Neutrophil (primary cell): ENCODE results near the gene ZNF804B.
"Not testable (repeated sequence)": the region's sequence is repeated elsewhere in the genome, so short reads cannot be mapped to it uniquely, and the experiment has no call there.

Experiments used
- H3K27ac ChIP-seq: fragments of 200-600 bp; sonication (generic); 2 replicates; pipeline ENCODE4 v1.5.1; 2016; ENCODE audit warnings: mild to moderate bottlenecking, moderate library complexity
- H3K27me3 ChIP-seq: fragments of 200-600 bp; sonication (generic); 2 replicates; pipeline ENCODE4 v1.6.0; 2016; ENCODE audit warnings: mild to moderate bottlenecking
- H3K36me3 ChIP-seq: fragments of 200-600 bp; sonication (generic); 2 replicates; pipeline ENCODE4 v1.5.1; 2017
- H3K4me1 ChIP-seq, 2 experiments: fragments of 200-600 bp in 1 of 2; sonication (generic) in 1 of 2; 1 replicate in 1 of 2; 2 replicates in 1 of 2; pipeline versions ENCODE4 v1.5.1 to v1.6.1; 2013 to 2016; ENCODE audit warnings: low read depth in 1 of 2, low read length in 1 of 2, mild to moderate bottlenecking in 1 of 2, moderate library complexity in 1 of 2; ENCODE audit not compliant: control insufficient read depth in 1 of 2, insufficient read depth in 1 of 2
- H3K4me3 ChIP-seq, 2 experiments: fragments of 200-600 bp in 1 of 2; sonication (generic) in 1 of 2; 1 replicate in 1 of 2; 2 replicates in 1 of 2; pipeline ENCODE4 v1.5.1; 2013 to 2016; ENCODE audit warnings: low read depth in 1 of 2, low read length in 1 of 2, mild to moderate bottlenecking in 1 of 2, moderate library complexity in 1 of 2
- H3K9me3 ChIP-seq: fragments of 200-600 bp; sonication (generic); 2 replicates; pipeline ENCODE4 v1.5.1; 2016
- TF ChIP-seq, protein P1 (sequence below): fragments of 200-600 bp; sonication (generic); IDR thresholded peaks from 2 replicates; pipeline ENCODE4 v1.5.1; 2016; ENCODE audit warnings: antibody characterized with exemption

ZNF804B gene

GRCh38 chr7:89183712-89184111 is 424.2 kb downstream of the ZNF804B start:
- H3K4me3 ChIP-seq, result no peak overlapping the region
- TF ChIP-seq, protein P1, sequence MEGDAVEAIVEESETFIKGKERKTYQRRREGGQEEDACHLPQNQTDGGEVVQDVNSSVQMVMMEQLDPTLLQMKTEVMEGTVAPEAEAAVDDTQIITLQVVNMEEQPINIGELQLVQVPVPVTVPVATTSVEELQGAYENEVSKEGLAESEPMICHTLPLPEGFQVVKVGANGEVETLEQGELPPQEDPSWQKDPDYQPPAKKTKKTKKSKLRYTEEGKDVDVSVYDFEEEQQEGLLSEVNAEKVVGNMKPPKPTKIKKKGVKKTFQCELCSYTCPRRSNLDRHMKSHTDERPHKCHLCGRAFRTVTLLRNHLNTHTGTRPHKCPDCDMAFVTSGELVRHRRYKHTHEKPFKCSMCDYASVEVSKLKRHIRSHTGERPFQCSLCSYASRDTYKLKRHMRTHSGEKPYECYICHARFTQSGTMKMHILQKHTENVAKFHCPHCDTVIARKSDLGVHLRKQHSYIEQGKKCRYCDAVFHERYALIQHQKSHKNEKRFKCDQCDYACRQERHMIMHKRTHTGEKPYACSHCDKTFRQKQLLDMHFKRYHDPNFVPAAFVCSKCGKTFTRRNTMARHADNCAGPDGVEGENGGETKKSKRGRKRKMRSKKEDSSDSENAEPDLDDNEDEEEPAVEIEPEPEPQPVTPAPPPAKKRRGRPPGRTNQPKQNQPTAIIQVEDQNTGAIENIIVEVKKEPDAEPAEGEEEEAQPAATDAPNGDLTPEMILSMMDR, result no peak

GRCh38 chr7:89200758-89201157 is 441.3 kb downstream of the ZNF804B start:
- Histone ChIP-seq H3K27ac (no peak overlapping the region), H3K27me3 (no peaks in the 10 kb centered on the region), H3K4me3 (no peak overlapping the region), H3K36me3 (no peaks in the 10 kb centered on the region), H3K9me3 (no peaks in the 10 kb centered on the region), H3K4me1 (no peaks in the 10 kb centered on the region)
- TF ChIP-seq, protein P1, result no peak

More at GRCh38 chr7:89183712-89184111, 424.2 kb downstream of the ZNF804B start:
- H3K9me3 ChIP-seq, result no peaks in the 10 kb centered on the region
- H3K4me1 ChIP-seq, result no peaks in the 10 kb centered on the region
- H3K27me3 ChIP-seq, result no peaks in the 10 kb centered on the region
- no peak overlapping the region for H3K27ac ChIP-seq
- H3K36me3 ChIP-seq, result no peaks in the 10 kb centered on the region

- H3K9me3 ChIP-seq, result no peaks in the 10 kb centered on the region
- H3K36me3 ChIP-seq, result no peaks in the 10 kb centered on the region
- H3K27ac ChIP-seq, result no peak overlapping the region
- H3K27me3 ChIP-seq, result no peaks in the 10 kb centered on the region
- TF ChIP-seq, protein P1, result no peak
- H3K4me3 ChIP-seq, result no peak overlapping the region
- H3K4me1 ChIP-seq, result no peaks in the 10 kb centered on the region
Measured at GRCh38 chr7:89223900-89224395, 464.4 kb downstream of the ZNF804B start.

DNA sequence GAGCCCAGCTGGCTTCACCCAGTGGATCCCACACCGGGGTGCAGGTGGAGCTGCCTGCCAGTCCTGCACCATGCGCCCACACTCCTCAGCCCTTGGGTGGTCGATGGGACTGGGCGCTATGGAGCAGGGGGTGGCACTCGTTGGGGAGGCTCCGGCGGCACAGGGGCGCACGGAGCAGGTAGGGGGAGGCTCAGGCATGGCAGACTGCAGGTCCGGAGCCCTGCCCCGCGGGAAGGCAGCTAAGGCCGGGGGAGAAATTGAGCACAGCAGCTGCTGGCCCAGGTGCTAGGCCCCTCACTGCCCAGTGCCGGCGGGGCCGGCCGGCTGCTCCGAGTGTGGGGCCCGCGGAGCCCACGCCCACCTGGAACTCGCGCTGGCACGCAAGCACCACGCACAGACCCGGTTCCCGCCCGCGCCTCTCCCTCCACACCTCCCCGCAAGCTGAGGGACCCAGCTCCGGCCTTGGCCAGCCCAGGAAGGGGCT is 469.2 kb downstream of the ZNF804B start:
- not testable (repeated sequence) for H3K4me1 ChIP-seq, H3K27me3 ChIP-seq, H3K36me3 ChIP-seq, H3K9me3 ChIP-seq, H3K4me3 ChIP-seq, H3K27ac ChIP-seq

- Histone ChIP-seq H3K4me1 (no peaks in the 10 kb centered on the region), H3K9me3 (no peaks in the 10 kb centered on the region), H3K27me3 (no peaks in the 10 kb centered on the region), H3K36me3 (no peaks in the 10 kb centered on the region), H3K4me3 (no peak overlapping the region), H3K27ac (no peak overlapping the region)
- TF ChIP-seq, protein P1, result no peak
Measured at GRCh38 chr7:89238156-89238555, 478.7 kb downstream of the ZNF804B start.

DNA sequence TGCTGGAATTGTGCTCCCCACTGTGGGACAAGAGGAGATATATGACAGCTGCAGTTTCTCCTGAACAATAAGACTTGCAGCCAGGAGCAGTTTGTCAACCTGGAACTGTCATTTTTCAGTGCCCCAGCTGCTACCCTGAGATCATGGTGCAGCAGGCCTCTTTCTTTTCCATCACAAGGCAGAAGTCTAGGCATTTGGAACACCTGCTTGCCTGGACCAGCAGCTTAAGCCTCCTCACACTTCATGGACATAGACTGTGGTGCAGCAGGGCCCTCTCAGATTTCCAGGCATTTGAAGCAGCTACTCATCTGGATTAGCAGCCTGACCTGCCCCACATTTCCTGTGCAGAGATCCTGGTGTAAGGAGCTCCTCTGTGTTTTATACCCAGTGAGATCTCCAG is 486.7 kb downstream of the ZNF804B start:
- Histone ChIP-seq H3K4me3 (no peak overlapping the region), H3K4me1 (no peaks in the 10 kb centered on the region), H3K27me3 (no peaks in the 10 kb centered on the region), H3K9me3 (no peaks in the 10 kb centered on the region), H3K27ac (no peak overlapping the region), H3K36me3 (no peaks in the 10 kb centered on the region)
- TF ChIP-seq, protein P1, result no peak
